ENCODE results near the gene ZNF747. TPM values are rescaled to one million over a fixed set of nuclear protein-coding genes. Genes with fewer than 3 reads are reported as not detected.
"Not testable (repeated sequence)": the region's sequence is repeated elsewhere in the genome, so short reads cannot be mapped to it uniquely, and the experiment has no call there.

Gene ZNF747
- total RNA-seq, 2 donors from 2014 or later = 6.9 to 12.9 TPM

GRCh38 chr16:30532285-30533145, 2.1 kb downstream of the ZNF747 start:
- no peak overlapping the region for H3K27ac Mint-ChIP-seq
- ATAC-seq (replicated peaks) = no peak
- peaks cover 5% of the 10 kb centered on the region for H3K4me1 Mint-ChIP-seq
- H3K36me3 Mint-ChIP-seq (ENCODE audit: low read depth) = peaks cover 57% of the 10 kb centered on the region
- peak overlapping the region; percentile 99 for H3K4me3 Mint-ChIP-seq
- H3K9me3 Mint-ChIP-seq = no peaks in the 10 kb centered on the region
- H3K27me3 Mint-ChIP-seq = no peaks in the 10 kb centered on the region

DNA sequence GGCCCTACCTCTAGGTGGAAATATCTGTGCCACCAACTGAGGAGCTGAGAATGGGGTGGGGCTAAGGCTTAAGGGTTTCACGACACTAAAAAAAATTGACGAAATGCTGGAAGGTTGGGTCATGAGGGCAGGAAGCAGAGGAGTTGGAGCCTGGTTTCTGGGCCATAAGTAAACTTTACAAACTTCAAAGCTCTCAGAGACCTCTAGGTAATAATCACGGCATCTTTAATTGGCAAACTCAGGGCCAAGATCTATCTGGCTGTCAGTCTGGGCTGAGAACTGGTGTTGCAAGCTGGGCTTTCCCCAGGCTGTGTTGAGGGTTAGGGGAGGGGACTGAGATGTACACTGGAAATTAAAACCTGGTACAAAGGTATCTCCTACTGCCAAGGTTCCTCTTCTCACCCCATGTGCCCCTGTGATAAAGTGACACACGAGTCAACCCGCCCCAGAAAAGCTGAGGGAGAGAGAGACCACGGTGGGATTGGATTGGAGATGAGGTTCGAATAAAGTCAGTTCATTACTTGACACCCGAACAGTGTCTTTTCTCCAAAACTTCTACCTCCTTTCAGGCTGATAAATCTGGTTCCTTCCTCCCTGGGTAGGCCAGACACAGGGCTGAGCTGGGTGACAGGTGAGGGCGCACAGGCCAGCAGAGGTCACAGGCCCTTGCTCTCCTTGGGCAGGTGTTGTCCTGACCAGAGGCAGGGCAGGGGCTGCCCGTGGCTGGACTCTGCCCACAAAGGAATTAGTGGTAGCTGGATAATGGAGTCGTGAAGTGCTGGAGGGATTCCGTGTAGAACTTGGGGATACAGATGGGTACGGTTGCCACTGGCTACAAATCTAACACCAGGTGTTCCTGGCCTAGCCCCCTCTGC, 4.3 kb downstream of the ZNF747 start:
- Mint-ChIP-seq H3K27ac (peak overlapping the region; percentile 76), H3K36me3 (ENCODE audit: low read depth) (peaks cover 37% of the 10 kb centered on the region), H3K4me3 (peak overlapping the region; percentile 37), H3K27me3 (no peaks in the 10 kb centered on the region), H3K9me3 (no peaks in the 10 kb centered on the region), H3K4me1 (peaks cover 8% of the 10 kb centered on the region)
- no peak for ATAC-seq (replicated peaks)

DNA sequence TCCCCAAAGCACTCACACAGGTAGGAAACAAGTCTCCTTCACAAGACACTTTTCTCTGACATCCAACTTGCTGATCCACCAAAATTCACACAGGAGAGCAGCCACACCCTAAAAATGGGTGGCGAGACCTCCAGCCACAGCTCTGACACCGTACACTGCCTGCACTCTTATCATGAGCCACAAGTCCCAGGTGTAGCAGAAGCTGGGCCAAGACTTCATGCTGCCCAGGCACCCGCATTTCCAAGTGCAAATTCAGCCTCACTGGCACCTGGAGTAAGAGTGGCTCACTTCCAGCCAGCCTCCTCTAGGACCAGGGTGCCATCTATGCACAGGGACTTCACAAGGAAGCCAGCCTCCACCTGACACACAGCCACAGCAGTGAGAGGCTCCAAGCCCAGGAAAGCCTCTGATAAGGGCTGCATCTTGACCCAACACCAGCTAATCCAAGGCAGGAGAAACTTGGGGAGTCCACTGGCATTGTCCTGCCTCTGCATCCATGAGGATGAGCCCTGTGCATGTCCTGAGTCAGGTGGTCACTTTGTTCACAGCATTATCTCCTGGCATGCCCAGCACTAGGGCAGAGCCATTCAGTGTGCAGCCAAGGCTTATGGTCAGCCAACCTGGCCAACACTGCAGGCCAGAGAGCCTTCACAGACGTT, 5.7 kb downstream of the ZNF747 start:
- Mint-ChIP-seq H3K27ac (peak overlapping the region; percentile 62), H3K9me3 (no peaks in the 10 kb centered on the region), H3K4me3 (peak overlapping the region; percentile 36), H3K4me1 (peaks cover 8% of the 10 kb centered on the region), H3K36me3 (ENCODE audit: low read depth) (peaks cover 28% of the 10 kb centered on the region), H3K27me3 (no peaks in the 10 kb centered on the region)
- no peak for ATAC-seq (replicated peaks)

- no peaks in the 10 kb centered on the region for H3K27me3 Mint-ChIP-seq
- H3K4me3 Mint-ChIP-seq = peak overlapping the region; percentile 82
- H3K27ac Mint-ChIP-seq = peak overlapping the region; percentile 89
- H3K9me3 Mint-ChIP-seq = no peaks in the 10 kb centered on the region
- H3K36me3 Mint-ChIP-seq (ENCODE audit: low read depth) = peaks cover 20% of the 10 kb centered on the region
- no peak for ATAC-seq (replicated peaks)
- H3K4me1 Mint-ChIP-seq = peaks cover 8% of the 10 kb centered on the region
Measured at GRCh38 chr16:30527635-30528178, 7.0 kb downstream of the ZNF747 start.

GRCh38 chr16:30526823-30527634, 7.6 kb downstream of the ZNF747 start:
- peaks cover 12% of the 10 kb centered on the region for H3K4me1 Mint-ChIP-seq
- peak; percentile 95 for ATAC-seq (replicated peaks)
- peak overlapping the region; percentile 82 for H3K4me3 Mint-ChIP-seq
- no peaks in the 10 kb centered on the region for H3K27me3 Mint-ChIP-seq
- H3K27ac Mint-ChIP-seq = peak overlapping the region; percentile 89
- no peaks in the 10 kb centered on the region for H3K9me3 Mint-ChIP-seq
- peaks cover 25% of the 10 kb centered on the region for H3K36me3 Mint-ChIP-seq (ENCODE audit: low read depth)

DNA sequence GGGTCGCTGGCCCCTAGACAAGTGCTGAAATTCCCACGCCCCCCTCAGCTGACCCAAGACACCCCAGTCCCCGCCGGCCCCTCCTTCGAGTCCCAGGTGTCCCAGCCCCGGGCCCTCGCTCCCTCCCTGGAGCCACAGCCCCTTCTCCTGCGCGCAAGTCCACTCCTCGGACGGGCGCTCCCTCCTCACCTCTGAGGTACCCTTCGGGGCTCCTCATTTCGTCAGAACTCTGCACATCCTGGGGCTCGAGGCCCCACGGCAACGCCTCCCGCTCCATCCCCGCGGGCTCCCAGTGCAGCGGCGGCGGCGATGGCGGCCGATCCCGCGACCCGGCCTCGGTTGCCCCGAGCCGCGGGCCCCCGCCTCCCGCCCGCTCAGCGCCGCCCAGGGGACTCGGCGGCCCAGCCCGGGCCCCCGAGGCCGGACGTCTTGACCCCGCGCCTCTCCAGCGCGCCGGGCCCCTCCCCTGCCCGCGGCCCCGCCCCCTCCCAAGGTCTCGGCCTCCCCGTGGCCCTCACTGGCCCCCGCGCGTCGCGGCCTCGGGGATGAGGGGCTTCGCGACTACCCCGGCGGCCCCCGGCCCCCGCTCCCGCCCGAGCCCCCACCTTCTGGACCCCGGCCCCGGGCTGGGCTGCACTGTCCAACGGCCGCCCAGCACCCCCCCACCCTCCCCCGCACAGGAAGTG, 8.4 kb downstream of the ZNF747 start, which contains the start of gene ZNF768:
ZNF768 (minus strand) TSS at position 430 of the 686 bp plus-strand sequence; CDS start at position 277, 153 bp downstream.
- Mint-ChIP-seq H3K36me3 (ENCODE audit: low read depth) (peaks cover 25% of the 10 kb centered on the region), H3K27me3 (no peaks in the 10 kb centered on the region), H3K4me1 (peaks cover 12% of the 10 kb centered on the region), H3K4me3 (peak within 1 kb of the TSS; percentile 82), H3K9me3 (no peaks in the 10 kb centered on the region), H3K27ac (peak within 1 kb of the TSS; percentile 89)
- peak; percentile 19 for ATAC-seq (replicated peaks)

DNA sequence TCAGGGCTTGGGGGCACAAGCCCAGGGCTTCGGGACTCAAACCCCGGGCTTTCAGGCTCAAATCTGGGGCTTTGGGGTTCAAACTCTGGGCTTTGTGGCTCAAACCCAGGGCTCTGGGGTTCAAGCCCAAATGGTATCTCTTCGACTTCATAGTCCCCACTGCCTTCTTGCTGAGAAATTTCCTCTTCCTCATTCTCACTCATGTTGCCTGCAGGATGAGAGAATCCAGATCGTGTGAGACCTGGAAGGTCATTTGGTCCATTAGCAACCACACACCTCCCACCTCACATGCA, 8.9 kb downstream of the ZNF747 start:
- no peaks in the 10 kb centered on the region for H3K9me3 Mint-ChIP-seq
- peaks cover 23% of the 10 kb centered on the region for H3K36me3 Mint-ChIP-seq (ENCODE audit: low read depth)
- no peaks in the 10 kb centered on the region for H3K27me3 Mint-ChIP-seq
- ATAC-seq (replicated peaks) = no peak
- H3K4me3 Mint-ChIP-seq = peak overlapping the region; percentile 69
- H3K4me1 Mint-ChIP-seq = peaks cover 12% of the 10 kb centered on the region
- H3K27ac Mint-ChIP-seq = no peak overlapping the region

- peaks cover 12% of the 10 kb centered on the region for H3K4me1 Mint-ChIP-seq
- ATAC-seq (replicated peaks) = no peak
- H3K4me3 Mint-ChIP-seq = peak overlapping the region; percentile 38
- peaks cover 25% of the 10 kb centered on the region for H3K36me3 Mint-ChIP-seq (ENCODE audit: low read depth)
- no peaks in the 10 kb centered on the region for H3K27me3 Mint-ChIP-seq
- no peak overlapping the region for H3K27ac Mint-ChIP-seq
- H3K9me3 Mint-ChIP-seq = no peaks in the 10 kb centered on the region
Measured at GRCh38 chr16:30524575-30525568, 9.8 kb downstream of the ZNF747 start.

GRCh38 chr16:30523768-30524574, 10.7 kb downstream of the ZNF747 start:
- no peak for ATAC-seq (replicated peaks)
- peak overlapping the region; percentile 38 for H3K4me3 Mint-ChIP-seq
- no peak overlapping the region for H3K27ac Mint-ChIP-seq
- peaks cover 12% of the 10 kb centered on the region for H3K4me1 Mint-ChIP-seq
- no peaks in the 10 kb centered on the region for H3K27me3 Mint-ChIP-seq
- H3K9me3 Mint-ChIP-seq = no peaks in the 10 kb centered on the region
- H3K36me3 Mint-ChIP-seq (ENCODE audit: low read depth) = peaks cover 34% of the 10 kb centered on the region

- peaks cover 11% of the 10 kb centered on the region for H3K4me1 Mint-ChIP-seq
- not testable (repeated sequence) for H3K27me3 Mint-ChIP-seq; H3K9me3 Mint-ChIP-seq; ATAC-seq (replicated peaks); H3K4me3 Mint-ChIP-seq
- peak overlapping the region; percentile 13 for H3K27ac Mint-ChIP-seq
- H3K36me3 Mint-ChIP-seq (ENCODE audit: low read depth) = peaks cover 45% of the 10 kb centered on the region
Measured at GRCh38 chr16:30522702-30523463, 11.8 kb downstream of the ZNF747 start.
